B cell (primary cell): Measurements from ENCODE around the gene DCST2. TPM values are rescaled to one million over a fixed set of nuclear protein-coding genes. Genes with fewer than 3 reads are reported as not detected.

ENCODE experiments used
- ATAC-seq: fragments of 200-7000 bp; cut with Tn5 transposase; one replicate; pipeline ENCODE4 v1.10.0; 2021; ENCODE audit warnings: low read depth, mild to moderate bottlenecking, moderate number of reproducible peaks, moderate library complexity
- CTCF ChIA-PET: fragments of 350-600 bp; sonication (Branson Sonifier 250); formaldehyde crosslinking; loops from one replicate; lab custom pipeline; 2021; ENCODE audit warnings: antibody characterized with exemption, inconsistent platforms; lab: Charles Lee
- POLR2A ChIA-PET: fragments of 350-600 bp; sonication (Branson Sonifier 250); formaldehyde crosslinking; loops from one replicate; lab custom pipeline; 2021; ENCODE audit warnings: antibody characterized with exemption; lab: Charles Lee
- DNase-seq: peaks from one replicate; pipeline ENCODE4 v3.0.0; 2013
- H2AFZ ChIP-seq: 2 replicates; pipeline ENCODE4 v1.6.1; 2012; ENCODE audit warnings: mild to moderate bottlenecking, low read depth, low read length; ENCODE audit not compliant: insufficient read depth, poor library complexity, severe bottlenecking
- H3K27ac ChIP-seq, 2 donors: 1 replicate in 1 of 2; 2 replicates in 1 of 2; pipeline ENCODE4 v1.5.1; 2012 to 2013; ENCODE audit warnings: low read length in 2 of 2, mild to moderate bottlenecking in 2 of 2, moderate library complexity in 1 of 2
- H3K27me3 ChIP-seq, 4 experiments: fragments of 200-600 bp in 1 of 4; sonication (generic) in 1 of 4; replicated peaks in 1 of 4; 1 replicate in 2 of 4; 2 replicates in 2 of 4; pipeline versions ENCODE4 v1.6.1 to v1.7.0; 2013 to 2016; ENCODE audit warnings: low read length in 3 of 4, mild to moderate bottlenecking in 2 of 4, mixed read lengths in 1 of 4, moderate library complexity in 1 of 4; ENCODE audit not compliant: insufficient read depth in 4 of 4, control insufficient read depth in 3 of 4; ENCODE audit errors: control extremely low read depth in 1 of 4
- H3K36me3 ChIP-seq, 2 experiments: replicated peaks in 1 of 2; 1 replicate in 1 of 2; 2 replicates in 1 of 2; pipeline versions ENCODE4 v1.6.1 to v1.7.1; 2013; ENCODE audit warnings: low read length in 1 of 2; ENCODE audit not compliant: insufficient read depth in 2 of 2, control insufficient read depth in 1 of 2; ENCODE audit errors: control extremely low read depth in 1 of 2, extremely low read depth in 1 of 2
- H3K4me1 ChIP-seq, 2 donors: fragments of 200-600 bp in 1 of 2; sonication (generic) in 1 of 2; 1 replicate in 1 of 2; 2 replicates in 1 of 2; pipeline versions ENCODE4 v1.5.1 to v1.6.1; 2013 to 2017; ENCODE audit warnings: low read length in 2 of 2; ENCODE audit not compliant: control insufficient read depth in 2 of 2, insufficient read depth in 2 of 2
- H3K4me2 ChIP-seq: replicated peaks from 2 replicates; pipeline ENCODE3; 2012; ENCODE audit warnings: mild to moderate bottlenecking, low read depth, low read length; ENCODE audit not compliant: poor library complexity, severe bottlenecking
- H3K4me3 ChIP-seq, 5 experiments: fragments of 200-600 bp in 1 of 5; sonication (generic) in 1 of 5; 1 replicate in 3 of 5; 2 replicates in 2 of 5; pipeline versions ENCODE4 v1.5.1 to v1.7.0; 2011 to 2016; ENCODE audit warnings: low read length in 4 of 5, mild to moderate bottlenecking in 4 of 5, low read depth in 2 of 5, control low read depth in 1 of 5, moderate library complexity in 1 of 5; ENCODE audit not compliant: insufficient read depth in 1 of 5; ENCODE audit errors: control extremely low read depth in 1 of 5, extremely low read depth in 1 of 5
- H3K79me2 ChIP-seq: fragments of 200-600 bp; sonication (generic); one replicate; pipeline ENCODE4 v1.6.0; 2016; ENCODE audit warnings: low read length; ENCODE audit not compliant: control insufficient read depth, insufficient read depth
- H3K9ac ChIP-seq: fragments of 200-600 bp; sonication (generic); 2 replicates; pipeline ENCODE4 v1.6.1; 2017; ENCODE audit warnings: mild to moderate bottlenecking, low read length, moderate library complexity
- H3K9me3 ChIP-seq, 3 donors: one replicate each; pipeline versions ENCODE4 v1.6.1 to v1.7.1; 2013; ENCODE audit warnings: low read length in 2 of 3; ENCODE audit not compliant: control insufficient read depth in 2 of 3, insufficient read depth in 1 of 3; ENCODE audit errors: control extremely low read depth in 1 of 3
- H4K20me1 ChIP-seq: 2 replicates; pipeline ENCODE4 v1.6.0; 2012; ENCODE audit warnings: mild to moderate bottlenecking, low read length; ENCODE audit not compliant: insufficient read depth, control insufficient read depth, poor library complexity, severe bottlenecking
- H3K27ac Mint-ChIP-seq: one replicate; pipeline ENCODE4 v1.8.0; 2021; ENCODE audit warnings: mixed read lengths
- H3K27me3 Mint-ChIP-seq: one replicate; pipeline ENCODE4 v1.8.0; 2021; ENCODE audit warnings: mixed read lengths
- H3K4me1 Mint-ChIP-seq: one replicate; pipeline ENCODE4 v1.8.0; 2021; ENCODE audit warnings: mixed read lengths
- H3K4me3 Mint-ChIP-seq: one replicate; pipeline ENCODE4 v1.8.0; 2021; ENCODE audit warnings: mixed read lengths
- H3K9me3 Mint-ChIP-seq: one replicate; pipeline ENCODE4 v1.8.0; 2022; ENCODE audit warnings: mixed read lengths; ENCODE audit not compliant: insufficient read depth
- CTCF ChIP-seq: fragments of 200-600 bp; IDR thresholded peaks from one replicate; pipeline ENCODE4 v1.8.0; 2022; ENCODE audit warnings: antibody characterized with exemption, mild to moderate bottlenecking
- EZH2 ChIP-seq: IDR thresholded peaks from 2 replicates; pipeline ENCODE4 v1.6.1; 2012; ENCODE audit warnings: borderline replicate concordance, low read depth, mild to moderate bottlenecking, moderate library complexity, low read length; ENCODE audit not compliant: insufficient read depth, poor library complexity, severe bottlenecking
- WGBS: methylation state at CpG from one replicate; pipeline ENCODE4 v1.1.5; 2013; ENCODE audit warnings: missing lambda C conversion rate; ENCODE audit not compliant: insufficient coverage; 5-methylcytosine and 5-hydroxymethylcytosine counted together
- intact Hi-C: fragments of 100-400 bp; cut with micrococcal nuclease; formaldehyde crosslinking; loops from one replicate; pipeline ENCODE4 v1.10.0; 2022
- polyA plus RNA-seq: library from polyadenylated mRNA; depleted of rRNA; stranded (reverse); fragments of >200 nt; gene quantifications from 2 replicates; pipeline ENCODE4 v1.2.3, GENCODE V29; 2012
- total RNA-seq, 2 donors: library from RNA; stranded (reverse); fragments of 120-200 nt in 1 of 2; gene quantifications; 1 replicate in 1 of 2; 2 replicates in 1 of 2; pipeline versions ENCODE4 v1.2.3 to v1.2.4, GENCODE V29; 2013 to 2022

The DCST2 gene
- total and polyA plus RNA-seq, 2 donors (not counting 1 experiment from before 2014, with no cell fraction given), result 0.89 to 5.4 TPM

DNA sequence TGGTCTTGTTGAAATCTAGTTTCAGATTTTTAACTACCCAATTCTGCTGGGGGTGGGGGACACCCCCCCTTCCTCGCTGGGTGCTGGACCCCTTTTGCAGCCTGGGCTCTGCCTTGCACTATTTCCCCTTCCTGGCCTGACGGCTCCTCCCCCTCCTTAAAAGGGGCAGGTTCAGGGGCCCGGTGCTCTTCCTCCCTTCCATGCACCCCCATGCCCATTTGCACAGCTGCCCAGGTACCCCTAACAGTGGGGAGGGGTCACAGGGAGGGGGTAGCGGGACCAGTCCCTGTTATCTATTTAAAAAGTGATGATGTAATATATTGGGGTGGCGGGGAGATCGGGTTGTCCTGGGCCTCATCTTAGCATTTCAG, 15.7 kb downstream of the DCST2 start:
- ATAC-seq (no peak), DNase-seq (no peak)
- peak overlapping the region; percentile 84 for H3K4me3 Mint-ChIP-seq
- CTCF ChIA-PET, result interaction anchor here (0.6 to 17.4 kb wide), 36 partner anchors 8 to 458 kb away, joined by 3 to 295 read pairs (median 6); partner anchors contain the start of genes ADAM15, CKS1B, FLAD1 and KRTCAP2
- Histone ChIP-seq H3K27ac (peak overlapping the region; percentile 88 to 89), H3K9me3 (peaks cover 0 to 2% (median 0%) of the 10 kb centered on the region in 3 donors), H3K4me3 (peak overlapping the region; percentile 9 to 68 (median 49)), H3K4me1 (peaks cover 47 to 61% of the 10 kb centered on the region in 2 donors), H3K9ac (peak overlapping the region; percentile 69), H3K36me3 (peaks cover 0 to 19% of the 10 kb centered on the region in 2 experiments), H3K27me3 (no peaks in the 10 kb centered on the region), H4K20me1 (peaks cover 10% of the 10 kb centered on the region), H2AFZ (peak overlapping the region; percentile 40), H3K4me2 (peak overlapping the region; percentile 92), H3K79me2 (peaks cover 3% of the 10 kb centered on the region)
- no peaks in the 10 kb centered on the region for H3K9me3 Mint-ChIP-seq
- H3K4me1 Mint-ChIP-seq, result peaks cover 62% of the 10 kb centered on the region
- H3K27me3 Mint-ChIP-seq, result no peaks in the 10 kb centered on the region
- WGBS, result 62% methylated on average over 3 of the region's 6 CpGs
- peak overlapping the region; percentile 93 for H3K27ac Mint-ChIP-seq
- intact Hi-C loops, result loop anchor here (1.0 to 2.0 kb wide), 10 partner anchors 12 to 459 kb away; partner anchors contain the start of genes ADAM15, CKS1B, FLAD1 and PBXIP1
- TF ChIP-seq EZH2, result no peak
- POLR2A ChIA-PET, result interaction anchor here (0.8 to 6.0 kb wide), 8 partner anchors 10 to 82 kb away, joined by 3 to 74 read pairs (median 7); partner anchors contain the start of genes CKS1B, PBXIP1, PMVK and ZBTB7B

GRCh38 chr1:155017041-155017945, 16.3 kb downstream of the DCST2 start:
- Histone ChIP-seq H3K27ac (peak overlapping the region; percentile 88 to 89), H3K4me2 (peak overlapping the region; percentile 92), H3K9ac (peak overlapping the region; percentile 69), H3K4me3 (peak overlapping the region; percentile 9 to 68 (median 49)), H4K20me1 (peaks cover 12% of the 10 kb centered on the region), H3K4me1 (peaks cover 53 to 67% of the 10 kb centered on the region in 2 donors), H3K9me3 (peaks cover 0 to 2% (median 0%) of the 10 kb centered on the region in 3 donors), H3K27me3 (no peaks in the 10 kb centered on the region), H3K36me3 (peaks cover 0 to 19% of the 10 kb centered on the region in 2 experiments), H2AFZ (peak overlapping the region; percentile 40), H3K79me2 (peaks cover 3% of the 10 kb centered on the region)
- Mint-ChIP-seq H3K9me3 (no peaks in the 10 kb centered on the region), H3K4me3 (peak overlapping the region; percentile 84), H3K27ac (peak overlapping the region; percentile 93), H3K4me1 (peaks cover 69% of the 10 kb centered on the region), H3K27me3 (no peaks in the 10 kb centered on the region)
- ATAC-seq (peak; percentile 75), DNase-seq (peak; percentile 93)
- ChIA-PET POLR2A (interaction anchor here (0.5 to 6.0 kb wide), 14 partner anchors 10 to 392 kb away, joined by 3 to 74 read pairs (median 5); partner anchors contain the start of genes ADAM15, CKS1B, PBXIP1 and PMVK), CTCF (interaction anchor here (0.5 to 17.4 kb wide), 40 partner anchors 8 to 600 kb away, joined by 3 to 295 read pairs (median 6); partner anchors contain the start of genes ADAM15, CKS1B, FLAD1 and KRTCAP2)
- intact Hi-C loops, result loop anchor here (1.0 to 2.0 kb wide), 10 partner anchors 11 to 458 kb away; partner anchors contain the start of genes ADAM15, CKS1B, FLAD1 and PBXIP1
- peak; percentile 99 for TF ChIP-seq CTCF
- no peak for TF ChIP-seq EZH2
- under 1% methylated on average over 28 of the region's 49 CpGs for WGBS
